ENCODE results near the gene ZDHHC15. TPM values are rescaled to one million over a fixed set of nuclear protein-coding genes. Genes with fewer than 3 reads are reported as not detected.
"Not testable (repeated sequence)": the region's sequence is repeated elsewhere in the genome, so short reads cannot be mapped to it uniquely, and the experiment has no call there.

ZDHHC15 gene, protein sequence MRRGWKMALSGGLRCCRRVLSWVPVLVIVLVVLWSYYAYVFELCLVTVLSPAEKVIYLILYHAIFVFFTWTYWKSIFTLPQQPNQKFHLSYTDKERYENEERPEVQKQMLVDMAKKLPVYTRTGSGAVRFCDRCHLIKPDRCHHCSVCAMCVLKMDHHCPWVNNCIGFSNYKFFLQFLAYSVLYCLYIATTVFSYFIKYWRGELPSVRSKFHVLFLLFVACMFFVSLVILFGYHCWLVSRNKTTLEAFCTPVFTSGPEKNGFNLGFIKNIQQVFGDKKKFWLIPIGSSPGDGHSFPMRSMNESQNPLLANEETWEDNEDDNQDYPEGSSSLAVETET
- total RNA-seq (2014; rRNA removed; shearing (Covaris generic)) (not detected in 2 replicates), total RNA-seq (2022) (not detected in 2 replicates), Bru-seq, nascent RNA (percentile 4 among the genes with signal in this experiment), BruChase-seq, experiment 1, labeled RNA remaining after a 6-hour chase (percentile 5 among the genes with signal in this experiment), BruChase-seq, experiment 2, labeled RNA remaining after a 2-hour chase (percentile 4 among the genes with signal in this experiment)
- long read RNA-seq, result 0 reads

DNA sequence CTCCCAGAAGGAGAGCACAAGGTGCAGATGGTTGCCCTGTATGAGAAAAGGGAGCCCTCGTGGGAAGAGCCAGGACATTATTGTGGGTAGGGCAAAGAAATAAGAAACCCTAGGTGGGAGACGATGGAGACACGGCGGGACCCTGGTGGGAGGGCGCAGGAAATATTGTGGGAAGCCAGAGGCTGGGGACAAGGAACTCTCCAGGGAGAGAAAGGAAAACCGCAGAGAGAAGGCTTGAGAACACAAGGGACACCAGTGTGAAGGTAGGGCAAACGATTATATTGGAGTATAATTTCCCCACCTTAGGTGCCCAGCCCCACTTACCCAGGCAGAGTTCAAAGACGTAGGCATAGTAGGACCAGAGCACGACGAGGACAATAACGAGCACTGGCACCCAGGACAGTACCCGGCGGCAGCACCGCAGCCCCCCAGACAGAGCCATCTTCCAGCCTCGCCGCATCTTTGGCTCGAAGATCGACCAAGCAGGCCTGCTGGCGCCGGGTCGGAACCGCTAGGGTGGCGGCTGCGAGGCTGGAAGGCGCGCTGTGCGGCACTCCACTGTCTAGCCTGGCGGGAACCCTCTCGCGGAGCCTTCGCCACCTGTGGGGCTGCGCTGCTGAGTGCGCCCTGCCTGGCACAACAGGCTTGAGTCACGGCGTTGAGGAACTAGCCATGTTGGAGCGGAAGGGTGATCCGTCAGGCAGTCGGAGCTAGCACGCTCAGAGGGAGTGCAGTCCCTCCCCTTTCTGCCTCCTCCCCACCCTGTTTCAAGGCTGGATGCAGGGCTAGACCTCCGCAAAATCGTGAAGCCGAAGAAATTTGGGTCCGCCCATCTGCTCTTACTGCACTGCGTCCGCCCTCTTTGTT lies at the start of gene ZDHHC15:
ZDHHC15 (minus strand) TSS at position 473 of the 867 bp plus-strand sequence; CDS start at position 460, 13 bp downstream.
- no TSS peak for BruUV-seq (replicated peaks)
- no peak within 1 kb of the TSS for H3K4me2 ChIP-seq (ENCODE audit: low read length)
- TF ChIP-seq EZH2phosphoT487 (IDR thresholded peaks at IDR 0.05; ENCODE audit: borderline replicate concordance, low read depth, low read length), result no peak
- no peak for TF ChIP-seq CTCF (conservative IDR thresholded peaks at IDR 0.05; ENCODE audit: low read length)
- H4K20me1 ChIP-seq (ENCODE audit: insufficient read depth, low read length), result no peaks in the 10 kb centered on the region
- H3K36me3 ChIP-seq (ENCODE audit: insufficient read depth, low read length), result no peaks in the 10 kb centered on the region
- no peaks in the 10 kb centered on the region for H3K9me2 ChIP-seq (ENCODE audit: insufficient read depth, low read length)
- intact Hi-C loops (cut with micrococcal nuclease; ENCODE audit: unreplicated experiment), result no loop called here
- no peak for DNase-seq (ENCODE audit: low spot score)
- no peaks in the 10 kb centered on the region for H3K79me2 ChIP-seq (ENCODE audit: insufficient read depth, low read depth, low read length)
- no peaks in the 10 kb centered on the region for H3K9me3 ChIP-seq (ENCODE audit: low read length)
- H3K4me1 ChIP-seq (ENCODE audit: insufficient read depth, low read length, poor library complexity, severe bottlenecking), result no peaks in the 10 kb centered on the region
- ChIA-PET CTCF (ENCODE audit: unreplicated experiment) (no interaction called here), POLR2A (no interaction called here)
- H2AFZ ChIP-seq (ENCODE audit: low read length), result no peak within 1 kb of the TSS
- H3K4me3 ChIP-seq (ENCODE audit: low read depth, low read length, poor library complexity, severe bottlenecking), result no peak within 1 kb of the TSS
- H3K27ac ChIP-seq (ENCODE audit: low read depth, low read length, poor library complexity, severe bottlenecking), result no peak within 1 kb of the TSS

DNA sequence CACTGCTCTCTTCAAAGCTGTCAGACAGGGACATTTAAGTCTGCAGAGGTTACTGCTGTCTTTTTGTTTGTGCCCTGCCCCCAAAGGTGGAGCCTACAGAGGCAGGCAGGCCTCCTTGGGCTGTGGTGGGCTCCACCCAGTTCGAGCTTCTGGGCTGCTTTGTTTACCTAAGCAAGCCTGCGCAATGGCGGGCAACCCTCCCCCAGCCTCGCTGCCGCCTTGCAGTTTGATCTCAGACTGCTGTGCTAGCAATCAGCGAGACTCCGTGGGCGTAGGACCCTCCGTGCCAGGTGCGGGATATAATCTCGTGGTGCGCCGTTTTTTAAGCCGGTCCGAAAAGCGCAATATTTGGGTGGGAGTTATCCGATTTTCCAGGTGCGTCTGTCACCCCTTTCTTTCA lies 37.7 kb upstream of the ZDHHC15 start:
- DNase-seq (ENCODE audit: low spot score); H4K20me1 ChIP-seq (ENCODE audit: insufficient read depth, low read length); H3K4me1 ChIP-seq (ENCODE audit: insufficient read depth, low read length, poor library complexity, severe bottlenecking); H3K9me3 ChIP-seq (ENCODE audit: low read length); H3K4me2 ChIP-seq (ENCODE audit: low read length); H3K9me2 ChIP-seq (ENCODE audit: insufficient read depth, low read length); H3K79me2 ChIP-seq (ENCODE audit: insufficient read depth, low read depth, low read length); CTCF ChIA-PET (ENCODE audit: unreplicated experiment); H2AFZ ChIP-seq (ENCODE audit: low read length); H3K36me3 ChIP-seq (ENCODE audit: insufficient read depth, low read length); H3K4me3 ChIP-seq (ENCODE audit: low read depth, low read length, poor library complexity, severe bottlenecking); H3K27ac ChIP-seq (ENCODE audit: low read depth, low read length, poor library complexity, severe bottlenecking); intact Hi-C loops (cut with micrococcal nuclease; ENCODE audit: unreplicated experiment); POLR2A ChIA-PET; BruUV-seq (replicated peaks): not testable (repeated sequence)

- H3K4me2 ChIP-seq (ENCODE audit: low read length), result no peak overlapping the region
- BruUV-seq (replicated peaks), result no TSS peak
- H3K27ac ChIP-seq (ENCODE audit: low read depth, low read length, poor library complexity, severe bottlenecking), result no peak overlapping the region
- H3K4me1 ChIP-seq (ENCODE audit: insufficient read depth, low read length, poor library complexity, severe bottlenecking), result no peaks in the 10 kb centered on the region
- no peaks in the 10 kb centered on the region for H4K20me1 ChIP-seq (ENCODE audit: insufficient read depth, low read length)
- intact Hi-C loops (cut with micrococcal nuclease; ENCODE audit: unreplicated experiment), result no loop called here
- no peaks in the 10 kb centered on the region for H3K9me2 ChIP-seq (ENCODE audit: insufficient read depth, low read length)
- H2AFZ ChIP-seq (ENCODE audit: low read length), result no peak overlapping the region
- no peaks in the 10 kb centered on the region for H3K36me3 ChIP-seq (ENCODE audit: insufficient read depth, low read length)
- H3K4me3 ChIP-seq (ENCODE audit: low read depth, low read length, poor library complexity, severe bottlenecking), result no peak overlapping the region
- TF ChIP-seq CTCF (conservative IDR thresholded peaks at IDR 0.05; ENCODE audit: low read length) (no peak), EZH2phosphoT487 (IDR thresholded peaks at IDR 0.05; ENCODE audit: borderline replicate concordance, low read depth, low read length) (no peak)
- ChIA-PET POLR2A (no interaction called here), CTCF (ENCODE audit: unreplicated experiment) (no interaction called here)
- DNase-seq (ENCODE audit: low spot score), result no peak
- no peaks in the 10 kb centered on the region for H3K79me2 ChIP-seq (ENCODE audit: insufficient read depth, low read depth, low read length)
- no peaks in the 10 kb centered on the region for H3K9me3 ChIP-seq (ENCODE audit: low read length)
Observed at GRCh38 chrX:75547783-75548182, 24.9 kb upstream of the ZDHHC15 start.
